ENCODE results near the gene TCL1A. TPM values are rescaled to one million over a fixed set of nuclear protein-coding genes. Genes with fewer than 3 reads are reported as not detected.
A peak's percentile ranks its signal among the peaks of the same experiment; 100 is the strongest.

Gene TCL1A
- total and polyA plus RNA-seq, 10 of the 15 experiments (the other 5 are each of a cell fraction or from before 2014, with no cell fraction given), result 5.9 to 283 (median 113) TPM

DNA sequence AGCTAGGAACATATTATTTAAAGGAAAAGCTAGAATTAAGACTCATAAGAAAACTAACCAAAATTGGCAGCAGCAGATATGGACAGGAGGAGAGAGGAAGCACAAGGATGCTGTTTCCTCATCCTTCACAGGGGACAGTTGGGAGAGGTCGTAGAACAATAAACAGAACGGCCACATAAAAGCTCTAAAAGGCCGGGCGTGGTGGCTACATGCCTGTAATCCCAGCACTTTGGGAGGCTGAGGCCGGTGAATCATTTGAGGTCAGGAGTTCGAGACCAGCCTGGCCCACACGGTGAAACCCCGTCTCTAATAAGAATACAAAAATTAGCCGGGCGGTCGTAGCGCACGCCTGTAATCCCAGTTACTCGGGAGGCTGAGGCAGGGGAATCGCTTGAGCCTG lies 17.2 kb downstream of the TCL1A start (continued):
- TF ChIP-seq KAT2A (conservative IDR thresholded peaks at IDR 0.05; ENCODE audit: control insufficient read depth, low read depth, low read length) (no peak), ZNF274 (IDR thresholded peaks at IDR 0.05; ENCODE audit: insufficient read depth, insufficient read length) (no peak), ZNF384 (IDR thresholded peaks at IDR 0.05; ENCODE audit: borderline replicate concordance, low read depth, low read length) (no peak), FOXK2 (IDR thresholded peaks at IDR 0.05) (no peak)
- TF ChIP-seq, protein P1, sequence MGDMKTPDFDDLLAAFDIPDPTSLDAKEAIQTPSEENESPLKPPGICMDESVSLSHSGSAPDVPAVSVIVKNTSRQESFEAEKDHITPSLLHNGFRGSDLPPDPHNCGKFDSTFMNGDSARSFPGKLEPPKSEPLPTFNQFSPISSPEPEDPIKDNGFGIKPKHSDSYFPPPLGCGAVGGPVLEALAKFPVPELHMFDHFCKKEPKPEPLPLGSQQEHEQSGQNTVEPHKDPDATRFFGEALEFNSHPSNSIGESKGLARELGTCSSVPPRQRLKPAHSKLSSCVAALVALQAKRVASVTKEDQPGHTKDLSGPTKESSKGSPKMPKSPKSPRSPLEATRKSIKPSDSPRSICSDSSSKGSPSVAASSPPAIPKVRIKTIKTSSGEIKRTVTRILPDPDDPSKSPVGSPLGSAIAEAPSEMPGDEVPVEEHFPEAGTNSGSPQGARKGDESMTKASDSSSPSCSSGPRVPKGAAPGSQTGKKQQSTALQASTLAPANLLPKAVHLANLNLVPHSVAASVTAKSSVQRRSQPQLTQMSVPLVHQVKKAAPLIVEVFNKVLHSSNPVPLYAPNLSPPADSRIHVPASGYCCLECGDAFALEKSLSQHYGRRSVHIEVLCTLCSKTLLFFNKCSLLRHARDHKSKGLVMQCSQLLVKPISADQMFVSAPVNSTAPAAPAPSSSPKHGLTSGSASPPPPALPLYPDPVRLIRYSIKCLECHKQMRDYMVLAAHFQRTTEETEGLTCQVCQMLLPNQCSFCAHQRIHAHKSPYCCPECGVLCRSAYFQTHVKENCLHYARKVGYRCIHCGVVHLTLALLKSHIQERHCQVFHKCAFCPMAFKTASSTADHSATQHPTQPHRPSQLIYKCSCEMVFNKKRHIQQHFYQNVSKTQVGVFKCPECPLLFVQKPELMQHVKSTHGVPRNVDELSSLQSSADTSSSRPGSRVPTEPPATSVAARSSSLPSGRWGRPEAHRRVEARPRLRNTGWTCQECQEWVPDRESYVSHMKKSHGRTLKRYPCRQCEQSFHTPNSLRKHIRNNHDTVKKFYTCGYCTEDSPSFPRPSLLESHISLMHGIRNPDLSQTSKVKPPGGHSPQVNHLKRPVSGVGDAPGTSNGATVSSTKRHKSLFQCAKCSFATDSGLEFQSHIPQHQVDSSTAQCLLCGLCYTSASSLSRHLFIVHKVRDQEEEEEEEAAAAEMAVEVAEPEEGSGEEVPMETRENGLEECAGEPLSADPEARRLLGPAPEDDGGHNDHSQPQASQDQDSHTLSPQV (IDR thresholded peaks at IDR 0.05), result no peak

DNA sequence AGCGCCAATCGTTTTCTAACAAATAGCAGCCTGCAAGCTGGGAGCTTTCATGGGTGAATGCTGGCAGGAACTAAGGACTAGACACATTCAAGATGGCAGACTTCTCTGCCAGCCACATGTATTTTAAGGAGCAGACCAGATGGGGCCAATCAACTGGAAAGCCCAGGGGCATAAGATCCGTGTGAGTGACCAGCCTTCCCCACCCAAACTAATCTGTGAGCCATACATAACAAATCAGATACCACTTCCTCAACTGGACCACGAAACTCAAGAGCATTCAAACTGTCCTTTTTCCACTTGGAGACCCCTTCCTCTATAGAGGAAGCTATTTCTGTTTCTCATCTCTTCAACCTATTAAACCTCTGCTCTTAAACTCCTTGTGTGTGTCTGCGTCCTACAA lies 18.0 kb downstream of the TCL1A start:
- H3K36me3 ChIP-seq (ENCODE audit: control insufficient read depth in 2 of 2, insufficient read depth in 2 of 2, low read length in 1 of 2), result no peaks in the 10 kb centered on the region
- H3K4me1 ChIP-seq (ENCODE audit: control insufficient read depth, insufficient read depth, low read length), result peaks cover 34% of the 10 kb centered on the region
- POLR2A ChIA-PET, result interaction anchor here (0.7 kb wide), 2 partner anchors 27 to 64 kb away, joined by 3 to 5 read pairs; no protein-coding TSS in a partner anchor
- no peaks in the 10 kb centered on the region for H4K20me1 ChIP-seq (ENCODE audit: control insufficient read depth, insufficient read depth)
- H3K27me3 ChIP-seq (replicated peaks in 1 of 2; ENCODE audit: control insufficient read depth in 2 of 2, insufficient read depth in 2 of 2, low read length in 1 of 2), result no peaks in the 10 kb centered on the region
- DNase-seq (ENCODE audit: low read depth, low spot score) (no peak), FAIRE-seq (no peak), ATAC-seq (no peak)
- no TSS peak for BruUV-seq (replicated peaks)
- WGBS (ENCODE audit: insufficient coverage, insufficient replicate concordance, low lambda C conversion rate, missing lambda C conversion rate), result 4% methylated on average over 5 of the region's 5 CpGs
- H3K4me2 ChIP-seq (ENCODE audit: control insufficient read depth, insufficient read depth), result no peak overlapping the region
- H3K27ac ChIP-seq (ENCODE audit: control insufficient read depth, insufficient read depth), result no peak overlapping the region
- H3K9ac ChIP-seq (ENCODE audit: control insufficient read depth, insufficient read depth, low read length), result no peak overlapping the region
- intact Hi-C loops (cut with micrococcal nuclease; ENCODE audit: unreplicated experiment) (no loop called here), in situ Hi-C loops (cut with MboI) (no loop called here)
- SMC1A ChIA-PET (ENCODE audit: uncharacterized antibody, unreplicated experiment), result interaction anchor here (1.0 to 1.5 kb wide), 3 partner anchors 28 to 32 kb away, joined by 3 to 6 read pairs (median 3); no protein-coding TSS in a partner anchor
- peak overlapping the region; percentile 57 for H2AFZ ChIP-seq (ENCODE audit: control insufficient read depth, low read depth, low read length)
- H3K79me2 ChIP-seq (ENCODE audit: control insufficient read depth, insufficient read depth, low read length), result no peaks in the 10 kb centered on the region
- no peaks in the 10 kb centered on the region for H3K9me3 ChIP-seq (replicated peaks; ENCODE audit: control insufficient read depth, insufficient read depth, low read length)
- CTCF ChIA-PET, result interaction anchor here (0.9 to 2.7 kb wide), 4 partner anchors 9 to 114 kb away, joined by 3 to 12 read pairs (median 5); partner anchors contain the start of gene TCL1B
- RAD21 ChIA-PET (ENCODE audit: unreplicated experiment), result interaction anchor here (1.4 kb wide), 1 partner anchor 13 kb away, joined by 3 read pairs; no protein-coding TSS in a partner anchor
- H3K4me3 ChIP-seq, result no peak overlapping the region
- TF ChIP-seq CBFB (IDR thresholded peaks at IDR 0.05; ENCODE audit: low read depth) (no peak), RBBP5 (conservative IDR thresholded peaks at IDR 0.05) (no peak), ZNF207 (IDR thresholded peaks at IDR 0.05; ENCODE audit: borderline replicate concordance) (no peak), BHLHE40 (IDR thresholded peaks at IDR 0.05; ENCODE audit: borderline replicate concordance in 1 of 2, low read depth in 2 of 2, low read length in 1 of 2) (no peak), ESRRA (IDR thresholded peaks at IDR 0.05; ENCODE audit: low read length) (no peak), SPI1 (IDR thresholded peaks at IDR 0.05; ENCODE audit: borderline replicate concordance, insufficient read depth, low read depth, low read length) (0 out of 2 replicates have a peak, but pooled peaks have one; percentile 16), ZNF274 (IDR thresholded peaks at IDR 0.05; ENCODE audit: insufficient read depth, insufficient read length) (no peak), YY1 (IDR thresholded peaks at IDR 0.05; ENCODE audit: low read depth, low read length) (peak; percentile 30; the same call in 1 of the 2 replicates), PAX5 (IDR thresholded peaks at IDR 0.05; ENCODE audit: borderline replicate concordance, low read depth, low read length) (no peak), ETV6 (conservative IDR thresholded peaks at IDR 0.05 in 1 of 2, IDR thresholded peaks at IDR 0.05 in 1 of 2; ENCODE audit: borderline replicate concordance in 1 of 2, low read depth in 1 of 2) (no peak)
- TF ChIP-seq, protein P2, sequence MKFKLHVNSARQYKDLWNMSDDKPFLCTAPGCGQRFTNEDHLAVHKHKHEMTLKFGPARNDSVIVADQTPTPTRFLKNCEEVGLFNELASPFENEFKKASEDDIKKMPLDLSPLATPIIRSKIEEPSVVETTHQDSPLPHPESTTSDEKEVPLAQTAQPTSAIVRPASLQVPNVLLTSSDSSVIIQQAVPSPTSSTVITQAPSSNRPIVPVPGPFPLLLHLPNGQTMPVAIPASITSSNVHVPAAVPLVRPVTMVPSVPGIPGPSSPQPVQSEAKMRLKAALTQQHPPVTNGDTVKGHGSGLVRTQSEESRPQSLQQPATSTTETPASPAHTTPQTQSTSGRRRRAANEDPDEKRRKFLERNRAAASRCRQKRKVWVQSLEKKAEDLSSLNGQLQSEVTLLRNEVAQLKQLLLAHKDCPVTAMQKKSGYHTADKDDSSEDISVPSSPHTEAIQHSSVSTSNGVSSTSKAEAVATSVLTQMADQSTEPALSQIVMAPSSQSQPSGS (IDR thresholded peaks at IDR 0.05; ENCODE audit: low read length), result no peak
- TF ChIP-seq, protein P3, sequence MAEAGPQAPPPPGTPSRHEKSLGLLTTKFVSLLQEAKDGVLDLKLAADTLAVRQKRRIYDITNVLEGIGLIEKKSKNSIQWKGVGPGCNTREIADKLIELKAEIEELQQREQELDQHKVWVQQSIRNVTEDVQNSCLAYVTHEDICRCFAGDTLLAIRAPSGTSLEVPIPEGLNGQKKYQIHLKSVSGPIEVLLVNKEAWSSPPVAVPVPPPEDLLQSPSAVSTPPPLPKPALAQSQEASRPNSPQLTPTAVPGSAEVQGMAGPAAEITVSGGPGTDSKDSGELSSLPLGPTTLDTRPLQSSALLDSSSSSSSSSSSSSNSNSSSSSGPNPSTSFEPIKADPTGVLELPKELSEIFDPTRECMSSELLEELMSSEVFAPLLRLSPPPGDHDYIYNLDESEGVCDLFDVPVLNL (IDR thresholded peaks at IDR 0.05; ENCODE audit: low read depth, low read length), result no peak

Measured in GM12878 (cell line).